ENCODE results near the gene SUMO3.

- TF ChIP-seq POLR2A (IDR thresholded peaks at IDR 0.05; ENCODE audit: low read length) (no peak), GATA1 (IDR thresholded peaks at IDR 0.05; ENCODE audit: low read depth, low read length) (no peak)
Measured at GRCh38 chr21:44780767-44781459, 36.9 kb downstream of the SUMO3 start.

Data from erythroblast (primary cell).